Omental fat pad (tissue), 4 donors: ENCODE measurements around the gene RRBP1. TPM values are rescaled to one million over a fixed set of nuclear protein-coding genes. Genes with fewer than 3 reads are reported as not detected.

Source experiments
- ATAC-seq: fragments of 150-250 bp; one replicate; pipeline ENCODE4 v1.9.1; 2016; ENCODE audit warnings: mild to moderate bottlenecking, moderate library complexity; ENCODE audit not compliant: low FRiP score
- DNase-seq: peaks from one replicate; pipeline ENCODE4 v3.0.0-alpha.2; 2019; ENCODE audit warnings: low spot score
- total RNA-seq, 4 donors: library from RNA; depleted of rRNA; stranded (reverse); fragments of >200 nt; gene quantifications; one replicate each; pipeline ENCODE4 v1.1.0, GENCODE V29; 2016
- TF ChIP-seq, protein P1 (sequence below), 3 donors: fragments of 450-650 bp; IDR thresholded peaks; one replicate each; pipeline ENCODE4 v1.5.1; 2016 to 2017; ENCODE audit warnings: antibody characterized with exemption in 3 of 3, mild to moderate bottlenecking in 3 of 3, moderate library complexity in 2 of 3

The RRBP1 gene
- total RNA-seq, 4 donors from 2014 or later, result 67.9 to 142 (median 87.2) TPM

DNA sequence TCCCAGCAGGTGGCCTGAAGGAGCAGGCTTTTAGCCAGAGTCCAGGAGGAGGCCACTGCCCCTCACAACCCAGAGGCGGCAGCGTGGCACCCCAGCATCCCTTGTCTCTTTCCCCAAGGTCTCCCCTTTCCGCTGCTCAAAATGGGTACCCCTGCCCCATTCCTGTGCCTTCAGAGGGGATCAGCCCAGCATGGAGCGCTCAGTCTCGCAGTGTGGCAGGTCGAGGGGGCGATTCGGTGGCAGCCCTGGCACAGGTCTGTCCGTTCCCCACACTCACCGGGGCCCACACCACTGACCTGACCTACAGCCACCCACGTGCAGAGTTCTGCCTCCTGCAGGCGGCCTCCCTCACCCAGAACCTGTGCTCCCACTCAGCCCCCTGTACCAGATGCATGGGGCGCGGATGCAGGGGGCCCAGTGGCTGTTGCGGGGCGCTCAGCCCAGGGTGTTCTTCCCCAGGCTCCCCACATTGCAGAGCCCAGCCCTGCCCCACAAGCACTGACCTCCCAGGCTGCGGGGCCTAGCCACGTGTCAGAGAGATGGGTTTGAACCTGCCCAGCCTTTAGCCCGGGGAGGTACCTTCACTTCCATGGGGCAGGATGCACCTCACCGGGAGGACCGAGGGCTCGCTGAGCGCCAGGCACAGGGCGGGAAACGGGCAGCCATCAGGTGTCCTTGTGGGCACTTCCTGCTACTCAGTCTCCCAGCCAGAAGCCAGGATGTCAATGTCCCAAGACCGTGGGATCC, 70.3 kb downstream of the RRBP1 start:
- ATAC-seq, result no peak
- TF ChIP-seq, protein P1, sequence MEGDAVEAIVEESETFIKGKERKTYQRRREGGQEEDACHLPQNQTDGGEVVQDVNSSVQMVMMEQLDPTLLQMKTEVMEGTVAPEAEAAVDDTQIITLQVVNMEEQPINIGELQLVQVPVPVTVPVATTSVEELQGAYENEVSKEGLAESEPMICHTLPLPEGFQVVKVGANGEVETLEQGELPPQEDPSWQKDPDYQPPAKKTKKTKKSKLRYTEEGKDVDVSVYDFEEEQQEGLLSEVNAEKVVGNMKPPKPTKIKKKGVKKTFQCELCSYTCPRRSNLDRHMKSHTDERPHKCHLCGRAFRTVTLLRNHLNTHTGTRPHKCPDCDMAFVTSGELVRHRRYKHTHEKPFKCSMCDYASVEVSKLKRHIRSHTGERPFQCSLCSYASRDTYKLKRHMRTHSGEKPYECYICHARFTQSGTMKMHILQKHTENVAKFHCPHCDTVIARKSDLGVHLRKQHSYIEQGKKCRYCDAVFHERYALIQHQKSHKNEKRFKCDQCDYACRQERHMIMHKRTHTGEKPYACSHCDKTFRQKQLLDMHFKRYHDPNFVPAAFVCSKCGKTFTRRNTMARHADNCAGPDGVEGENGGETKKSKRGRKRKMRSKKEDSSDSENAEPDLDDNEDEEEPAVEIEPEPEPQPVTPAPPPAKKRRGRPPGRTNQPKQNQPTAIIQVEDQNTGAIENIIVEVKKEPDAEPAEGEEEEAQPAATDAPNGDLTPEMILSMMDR (IDR thresholded peaks at IDR 0.05), result no peak
- DNase-seq, result no peak

DNA sequence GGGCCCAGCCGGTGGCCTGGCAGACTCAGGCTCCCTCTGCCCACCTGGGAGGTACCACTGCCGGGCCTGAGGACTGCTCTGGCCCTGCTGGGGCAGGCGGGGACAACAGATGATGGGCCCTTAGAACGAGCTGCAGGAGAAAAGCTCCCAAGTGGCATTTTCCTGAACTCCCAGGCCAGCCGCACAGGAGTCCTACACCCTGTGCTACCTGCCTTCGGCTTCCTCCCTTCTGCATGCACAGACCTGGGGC, 70.8 kb downstream of the RRBP1 start:
- ATAC-seq, result peak; percentile 25
- no peak for DNase-seq
- TF ChIP-seq, protein P1 (IDR thresholded peaks at IDR 0.05), result no peak

DNA sequence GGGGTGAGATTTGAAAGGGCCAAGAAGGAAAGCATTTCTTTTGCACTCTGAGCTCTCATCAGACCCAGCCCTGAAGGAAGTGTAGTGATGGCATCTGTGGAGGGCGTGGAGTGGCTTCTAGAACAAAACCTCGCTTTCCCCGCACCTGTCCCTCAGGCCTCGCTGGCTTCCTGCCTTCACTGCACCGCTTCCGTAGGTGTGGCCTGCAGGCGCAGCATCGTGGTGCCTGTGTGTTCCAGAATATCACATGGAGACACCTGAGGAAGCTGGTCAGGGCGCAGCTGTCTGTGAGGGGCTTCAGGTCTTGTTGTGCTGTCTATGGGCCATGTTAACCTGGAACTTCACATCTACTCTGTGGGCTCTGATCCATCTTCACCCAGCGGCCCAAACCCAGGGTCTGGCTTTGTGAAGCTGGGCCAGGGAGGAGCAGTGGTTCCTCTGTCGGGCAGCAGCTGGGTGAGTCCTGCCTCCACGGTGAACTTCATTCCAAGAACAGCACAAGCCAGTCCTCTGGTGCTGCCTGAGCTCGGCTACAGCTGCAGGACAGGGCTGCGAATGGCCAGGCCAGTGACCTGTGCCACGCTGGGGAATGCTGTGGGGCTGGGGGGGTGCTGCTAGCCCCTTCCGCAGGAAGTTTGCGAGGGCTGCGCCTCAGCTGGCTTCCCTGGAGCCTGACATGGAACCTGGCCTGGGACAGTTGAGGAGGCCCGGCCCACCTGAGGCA, 71.3 kb downstream of the RRBP1 start:
- TF ChIP-seq, protein P1 (IDR thresholded peaks at IDR 0.05), result no peak
- ATAC-seq (no peak), DNase-seq (no peak)

DNA sequence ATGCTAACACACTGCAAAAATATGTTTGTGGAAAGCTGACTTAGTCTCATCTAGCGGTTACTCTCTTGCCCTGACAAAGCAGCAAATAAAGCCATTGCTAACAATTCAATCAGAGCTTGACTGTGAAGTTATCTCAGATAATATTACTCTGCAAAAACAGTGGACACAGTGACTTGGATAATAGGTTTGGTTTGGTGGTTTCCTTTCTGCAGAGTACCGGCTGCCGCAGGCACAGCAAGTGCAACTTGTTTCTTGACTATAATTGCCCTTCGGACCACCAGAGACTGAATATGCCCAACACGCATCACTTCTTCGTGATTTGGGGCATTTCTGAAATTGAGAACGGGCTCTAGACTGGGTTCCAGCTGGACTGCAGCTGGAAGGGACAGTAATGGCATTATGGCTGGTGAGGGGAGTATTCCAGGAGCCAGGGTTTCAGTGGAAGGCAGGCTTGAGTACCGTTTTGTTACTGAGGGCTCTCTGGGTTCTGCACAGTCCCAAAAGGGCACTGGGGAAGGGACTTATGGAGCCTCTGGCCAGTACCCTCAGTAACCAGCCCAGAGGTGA, 72.1 kb downstream of the RRBP1 start:
- no peak for DNase-seq
- no peak for ATAC-seq
- TF ChIP-seq, protein P1 (IDR thresholded peaks at IDR 0.05), result no peak

DNA sequence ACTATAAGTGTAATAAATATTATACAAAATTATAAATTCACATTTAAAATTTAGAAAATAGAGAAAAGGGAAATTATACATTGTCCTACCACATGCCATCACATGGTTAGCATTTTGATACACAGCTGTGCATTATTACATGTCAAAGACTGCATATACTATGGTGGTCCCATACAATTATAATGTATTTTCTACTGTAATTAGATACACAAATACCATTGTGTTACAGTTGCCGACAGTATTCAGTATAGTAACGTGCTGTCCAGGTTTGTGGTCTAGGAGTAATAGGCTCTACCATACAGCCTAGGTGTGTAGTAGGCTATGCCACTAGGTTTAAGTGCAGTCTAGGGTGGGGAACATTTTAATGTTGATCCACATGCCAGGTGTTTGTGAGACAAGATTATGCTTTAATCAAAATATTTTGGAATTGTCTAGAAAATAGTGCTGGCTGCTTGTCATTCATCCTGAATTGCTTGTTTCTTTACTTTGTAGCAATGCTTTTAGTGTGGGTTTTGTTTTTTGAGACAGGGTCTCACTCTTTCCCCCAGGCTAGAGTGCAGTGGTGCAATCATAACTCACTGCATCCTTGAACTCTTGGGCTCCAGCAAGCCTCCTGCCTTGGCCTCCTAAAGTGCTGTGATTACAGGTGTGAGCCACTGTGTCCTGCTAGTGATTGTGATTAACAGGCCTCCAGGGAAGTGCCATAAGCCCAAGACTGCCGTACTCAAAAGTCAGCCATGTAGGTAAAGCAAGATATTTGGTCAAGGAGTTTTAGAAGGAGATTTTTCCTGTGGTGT, 73.1 kb downstream of the RRBP1 start:
- TF ChIP-seq, protein P1 (IDR thresholded peaks at IDR 0.05), result no peak
- DNase-seq, result no peak
- no peak for ATAC-seq

DNA sequence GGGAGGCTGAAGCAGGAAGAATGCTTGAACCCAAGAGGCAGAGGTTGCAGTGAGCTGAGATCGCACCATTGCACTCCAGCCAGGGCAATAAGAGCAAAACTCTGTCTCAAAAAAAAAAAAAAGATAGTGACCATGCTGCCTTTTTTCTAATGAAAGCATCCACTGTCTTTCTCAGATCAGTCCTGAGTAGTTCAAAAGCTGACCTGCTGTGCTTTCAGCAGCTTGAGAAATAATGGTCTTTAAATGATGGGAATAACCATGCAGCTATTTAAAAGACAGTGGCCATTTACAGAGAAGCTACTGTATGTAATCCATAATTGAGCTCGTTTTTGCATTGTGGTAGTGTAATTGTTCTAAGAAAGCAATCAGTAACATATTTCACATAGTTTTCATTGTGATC, 76.0 kb downstream of the RRBP1 start:
- TF ChIP-seq, protein P1 (IDR thresholded peaks at IDR 0.05), result no peak
- ATAC-seq (no peak), DNase-seq (no peak)
